Stimulated activated CD4-positive, alpha-beta T cell treated with anti-CD3 and anti-CD28 coated beads, Interleukin-1b, Interleukin-23, amount 100 ng/mL, for 1 hour (primary cell): ENCODE measurements around the gene PHF14.
"Not testable (repeated sequence)": the region's sequence is repeated elsewhere in the genome, so short reads cannot be mapped to it uniquely, and the experiment has no call there.

Experiments used
- DNase-seq, 2 donors: peaks; one replicate each; pipeline ENCODE4 v3.0.0-alpha.2; 2020; ENCODE audit warnings: low read depth in 2 of 2

Gene PHF14, protein sequence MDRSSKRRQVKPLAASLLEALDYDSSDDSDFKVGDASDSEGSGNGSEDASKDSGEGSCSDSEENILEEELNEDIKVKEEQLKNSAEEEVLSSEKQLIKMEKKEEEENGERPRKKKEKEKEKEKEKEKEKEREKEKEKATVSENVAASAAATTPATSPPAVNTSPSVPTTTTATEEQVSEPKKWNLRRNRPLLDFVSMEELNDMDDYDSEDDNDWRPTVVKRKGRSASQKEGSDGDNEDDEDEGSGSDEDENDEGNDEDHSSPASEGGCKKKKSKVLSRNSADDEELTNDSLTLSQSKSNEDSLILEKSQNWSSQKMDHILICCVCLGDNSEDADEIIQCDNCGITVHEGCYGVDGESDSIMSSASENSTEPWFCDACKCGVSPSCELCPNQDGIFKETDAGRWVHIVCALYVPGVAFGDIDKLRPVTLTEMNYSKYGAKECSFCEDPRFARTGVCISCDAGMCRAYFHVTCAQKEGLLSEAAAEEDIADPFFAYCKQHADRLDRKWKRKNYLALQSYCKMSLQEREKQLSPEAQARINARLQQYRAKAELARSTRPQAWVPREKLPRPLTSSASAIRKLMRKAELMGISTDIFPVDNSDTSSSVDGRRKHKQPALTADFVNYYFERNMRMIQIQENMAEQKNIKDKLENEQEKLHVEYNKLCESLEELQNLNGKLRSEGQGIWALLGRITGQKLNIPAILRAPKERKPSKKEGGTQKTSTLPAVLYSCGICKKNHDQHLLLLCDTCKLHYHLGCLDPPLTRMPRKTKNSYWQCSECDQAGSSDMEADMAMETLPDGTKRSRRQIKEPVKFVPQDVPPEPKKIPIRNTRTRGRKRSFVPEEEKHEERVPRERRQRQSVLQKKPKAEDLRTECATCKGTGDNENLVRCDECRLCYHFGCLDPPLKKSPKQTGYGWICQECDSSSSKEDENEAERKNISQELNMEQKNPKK

DNA sequence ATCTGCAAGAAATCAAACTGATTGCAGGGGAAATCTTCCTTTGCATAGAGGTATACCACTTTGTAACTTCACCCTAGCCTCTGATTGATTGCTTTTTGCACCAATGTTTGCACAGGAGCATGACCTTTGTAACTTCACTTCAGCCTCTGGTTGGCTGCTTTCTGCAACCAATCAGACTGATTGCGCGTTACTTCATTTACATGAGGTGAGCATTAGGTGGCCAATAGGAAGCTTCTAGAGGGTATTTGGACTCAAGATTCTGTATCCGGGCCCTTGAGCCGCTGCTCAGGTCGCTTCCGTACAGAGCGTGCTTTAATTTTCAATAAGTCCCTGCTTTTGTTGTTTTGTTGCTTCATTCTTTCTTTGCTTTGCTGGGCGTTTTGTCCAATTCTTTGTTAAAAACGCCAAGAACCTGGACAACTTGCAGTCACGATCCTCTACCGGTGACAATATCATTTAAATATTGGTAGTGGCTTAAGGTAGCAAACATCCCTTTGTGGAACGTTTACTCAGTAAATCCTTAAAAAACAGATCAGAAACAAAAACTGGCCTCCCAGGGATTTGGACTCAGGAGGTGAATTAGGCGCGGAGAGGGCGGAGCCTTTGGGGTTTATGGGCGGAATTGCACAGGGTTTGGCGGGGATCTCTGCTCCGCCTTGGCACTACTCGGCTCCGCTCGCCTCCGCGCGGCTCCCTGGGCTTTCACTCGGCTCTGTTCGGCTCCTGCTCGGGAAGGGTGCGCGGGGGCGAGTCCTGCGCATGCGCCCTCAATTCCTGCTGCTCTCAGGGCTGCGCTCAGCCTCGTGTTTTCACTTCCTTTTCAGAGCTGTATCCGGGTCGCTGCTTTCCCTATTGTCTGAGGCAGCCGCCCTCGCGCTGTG is at the start of gene PHF14:
PHF14 (plus strand) TSS at position 812 of the 881 bp plus-strand sequence. CDS start 452 bp downstream, outside the sequence.
- peak; percentile 82 to 85 for DNase-seq

DNA sequence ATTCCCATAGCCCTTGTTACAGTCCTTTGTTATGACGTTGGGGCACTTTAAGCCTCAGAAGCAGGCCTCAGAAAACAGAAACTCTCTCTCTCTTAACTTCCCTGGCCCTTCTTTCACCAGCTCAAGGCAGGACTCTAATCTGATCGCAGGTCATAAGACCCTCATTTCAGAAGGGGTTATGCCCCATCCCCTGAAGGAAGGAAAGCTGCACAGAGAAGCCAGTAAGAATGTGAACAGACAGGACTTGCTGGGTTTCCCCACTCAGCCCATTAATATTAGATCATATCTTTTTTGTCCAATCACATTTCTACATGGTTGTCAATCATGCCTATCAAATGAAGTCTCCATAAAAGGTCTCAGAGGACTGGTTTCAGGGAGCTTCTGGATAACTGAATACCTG is 49.3 kb upstream of the PHF14 start:
- DNase-seq = no peak

DNA sequence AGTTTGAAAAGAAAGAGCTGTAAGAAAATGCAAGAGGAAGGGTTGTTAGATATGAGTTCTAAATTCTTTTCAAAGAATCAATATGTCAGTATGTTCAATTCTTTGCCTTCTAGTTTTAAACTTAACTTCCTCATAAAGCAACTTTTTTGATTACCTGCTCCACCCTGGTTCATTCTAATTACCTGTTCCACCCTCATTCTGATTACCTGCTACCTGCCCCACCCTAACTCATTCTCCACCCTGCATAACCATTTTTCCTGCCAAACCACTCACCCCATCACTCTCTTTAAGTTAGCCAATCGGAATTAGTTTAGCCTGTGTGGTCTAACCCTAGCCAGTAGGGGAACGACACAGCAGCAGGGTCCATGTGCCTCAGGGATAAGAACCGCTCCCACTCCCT is 45.5 kb upstream of the PHF14 start:
- not testable (repeated sequence) for DNase-seq

DNA sequence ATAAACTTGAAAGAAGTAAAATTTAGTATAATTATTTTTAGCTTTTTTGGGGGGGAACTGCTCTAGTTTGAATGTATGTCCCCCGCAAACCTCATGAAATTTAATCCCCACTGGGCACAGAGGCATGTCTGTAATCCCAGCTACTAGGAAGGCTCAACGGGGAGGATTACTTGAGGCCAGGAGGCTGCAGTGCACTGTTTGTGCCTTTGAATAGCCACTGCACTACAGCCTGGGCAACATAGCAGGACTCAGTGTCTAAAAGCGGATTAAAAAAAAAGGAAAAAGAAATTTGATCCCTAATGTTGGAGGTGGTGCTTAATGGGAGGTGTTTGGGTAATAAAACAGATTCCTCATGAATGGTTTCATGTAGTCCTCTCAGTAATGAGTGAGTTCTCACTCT is 43.1 kb upstream of the PHF14 start:
- no peak for DNase-seq

DNA sequence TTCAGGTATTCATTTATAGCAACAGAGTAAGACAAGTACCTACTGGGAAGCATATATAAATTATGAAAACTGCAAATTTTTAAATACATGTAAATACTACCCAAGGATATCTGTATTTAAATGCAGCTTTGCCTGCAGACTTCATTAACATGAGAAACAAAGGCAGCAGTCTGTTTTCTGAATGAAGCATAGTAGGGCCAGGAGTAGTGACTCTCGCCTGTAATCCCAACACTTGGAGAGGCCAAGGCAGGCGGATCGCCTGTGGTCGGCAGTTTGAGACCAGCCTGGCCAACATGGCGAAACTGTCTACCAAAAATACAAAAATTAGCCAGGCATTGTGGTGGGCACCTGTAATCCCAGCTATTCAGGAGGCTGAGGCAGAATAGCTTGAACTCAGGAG is 42.5 kb upstream of the PHF14 start:
- DNase-seq = no peak

DNA sequence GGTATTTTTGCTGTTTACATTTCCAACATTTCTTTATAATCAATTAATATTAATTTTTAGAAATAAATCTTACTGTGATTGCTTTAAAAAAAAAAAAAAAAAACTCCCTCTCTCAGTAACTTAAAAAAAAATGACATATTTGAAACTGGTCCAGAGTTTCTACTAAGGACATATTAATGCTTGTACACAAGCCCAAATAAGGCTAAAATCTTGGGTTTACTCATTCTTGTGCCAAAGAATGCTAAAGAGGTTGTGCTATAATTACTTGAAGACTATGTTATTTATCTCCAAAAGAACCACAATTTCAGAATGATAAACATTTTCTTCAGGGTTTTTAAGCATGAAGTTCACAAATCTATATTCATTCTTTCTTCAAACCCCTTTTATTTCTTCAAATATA is 39.4 kb upstream of the PHF14 start:
- DNase-seq = no peak

DNA sequence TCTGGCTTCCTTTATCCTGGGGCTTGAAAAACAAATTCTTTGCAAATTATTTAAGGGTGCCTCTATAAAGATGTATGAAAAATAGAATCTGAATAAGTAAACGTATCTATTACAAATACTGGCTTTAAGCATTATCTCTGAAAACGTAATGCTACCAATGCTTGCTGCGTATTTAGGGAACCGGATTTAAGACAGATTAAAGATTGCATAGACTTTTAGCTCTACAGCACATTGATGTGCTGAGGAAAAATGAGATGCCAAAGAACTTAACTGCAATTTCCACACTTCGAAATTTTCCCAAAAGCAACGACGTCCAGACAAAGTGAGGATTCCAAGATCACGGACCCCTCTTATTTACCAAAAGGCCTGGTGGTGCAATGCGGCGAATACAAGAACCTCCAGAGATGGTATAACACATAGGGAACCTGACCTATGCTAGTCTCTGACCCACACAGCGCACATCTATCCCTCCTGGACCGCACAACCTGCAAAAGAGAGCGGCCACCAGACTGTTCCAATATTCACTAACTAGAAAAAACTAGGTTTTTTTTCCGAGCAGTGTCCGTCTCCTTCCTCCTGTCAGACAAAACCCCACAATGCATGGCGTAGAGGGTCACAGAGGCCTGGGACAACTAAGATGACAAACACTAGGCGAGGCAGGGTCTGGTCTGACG is 34.3 kb upstream of the PHF14 start:
- DNase-seq = no peak

DNA sequence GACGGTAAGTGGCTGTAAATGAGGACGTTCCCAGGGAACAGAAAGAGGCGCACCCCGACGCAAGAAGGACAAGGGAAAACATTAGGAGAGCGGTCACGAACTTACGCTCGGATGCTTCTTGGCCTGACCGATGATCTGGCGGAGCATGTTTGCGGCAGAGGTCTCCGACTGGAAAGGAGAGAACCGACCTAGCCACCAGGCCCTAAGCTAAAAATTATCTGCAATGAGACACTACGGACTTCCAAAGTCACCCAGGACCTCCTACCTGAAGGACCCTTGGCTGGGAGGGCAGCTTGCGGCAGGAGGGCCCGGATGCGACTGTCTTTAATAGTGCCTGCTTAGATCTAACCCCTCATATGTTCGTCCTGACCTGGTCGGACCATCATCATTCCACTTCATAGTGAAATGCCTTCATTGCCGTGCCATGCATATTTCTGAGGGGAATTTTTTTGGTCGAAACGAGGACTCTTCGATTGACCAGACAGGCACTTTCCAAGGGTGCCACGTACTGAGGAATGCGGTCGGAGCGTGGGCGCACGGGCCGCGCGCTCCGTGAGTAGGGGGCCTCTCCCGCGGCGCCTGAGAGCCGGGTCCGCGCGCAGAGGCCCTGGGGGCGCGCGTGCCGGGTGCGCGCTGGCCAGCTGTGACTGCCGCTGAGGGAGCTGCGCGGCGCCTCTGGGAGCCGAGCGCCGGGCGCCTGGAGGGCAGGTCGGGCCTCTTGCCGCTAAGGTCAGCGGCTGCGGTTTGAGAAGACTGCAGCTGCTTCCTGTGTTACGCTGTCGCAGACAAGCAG is 33.6 kb upstream of the PHF14 start:
- peak; percentile 60 to 76 for DNase-seq

DNA sequence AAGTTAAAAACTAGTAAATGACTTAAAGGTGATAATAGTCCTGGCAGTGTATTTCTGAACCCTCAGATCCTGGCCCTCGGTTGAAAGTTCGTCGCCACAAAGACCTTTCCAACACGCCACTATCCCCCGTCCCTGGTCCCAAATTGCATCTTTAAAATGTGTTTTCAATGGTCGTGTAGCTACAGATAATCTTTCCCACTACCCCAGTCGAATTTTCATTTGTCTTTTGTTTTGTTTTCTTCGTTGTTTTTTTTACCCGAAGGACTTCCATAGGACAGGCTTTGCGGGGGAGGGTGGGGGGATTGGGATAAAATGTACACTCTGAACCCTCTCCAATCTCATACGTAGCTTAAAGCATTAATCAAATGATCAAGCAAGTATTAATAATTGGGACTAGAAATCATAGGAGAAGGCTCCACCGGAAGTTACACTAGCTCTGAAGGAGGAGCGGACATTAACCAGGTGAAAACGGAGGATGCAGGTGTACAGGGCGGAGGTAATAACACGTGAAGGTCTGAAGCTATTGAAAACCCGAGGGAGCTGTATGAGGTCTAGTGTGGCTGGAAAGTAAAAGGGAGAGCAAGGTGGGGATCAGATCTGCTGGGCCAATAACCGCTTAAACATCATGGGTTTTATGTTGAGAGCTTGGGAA is 32.8 kb upstream of the PHF14 start:
- DNase-seq = no peak

DNA sequence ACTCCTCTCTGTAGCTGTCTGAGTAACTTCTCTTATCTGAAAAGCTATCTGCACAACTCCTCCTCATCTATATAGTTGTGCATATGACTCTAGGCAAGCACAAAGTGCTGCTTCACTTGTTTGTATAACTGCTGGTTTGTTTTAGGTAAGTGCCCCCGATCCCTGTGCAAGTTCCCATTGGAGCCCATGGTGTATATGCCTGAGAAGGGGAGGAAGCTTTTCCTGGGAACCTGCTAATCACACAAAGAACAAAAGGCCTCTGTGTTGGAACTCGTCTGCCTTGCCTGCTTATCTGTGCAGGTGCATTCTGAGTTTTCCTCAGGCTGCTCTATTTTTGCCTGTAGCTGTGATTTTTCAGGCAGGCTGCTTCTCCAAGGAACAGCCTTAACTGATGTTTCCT is 23.2 kb upstream of the PHF14 start:
- DNase-seq = no peak

DNA sequence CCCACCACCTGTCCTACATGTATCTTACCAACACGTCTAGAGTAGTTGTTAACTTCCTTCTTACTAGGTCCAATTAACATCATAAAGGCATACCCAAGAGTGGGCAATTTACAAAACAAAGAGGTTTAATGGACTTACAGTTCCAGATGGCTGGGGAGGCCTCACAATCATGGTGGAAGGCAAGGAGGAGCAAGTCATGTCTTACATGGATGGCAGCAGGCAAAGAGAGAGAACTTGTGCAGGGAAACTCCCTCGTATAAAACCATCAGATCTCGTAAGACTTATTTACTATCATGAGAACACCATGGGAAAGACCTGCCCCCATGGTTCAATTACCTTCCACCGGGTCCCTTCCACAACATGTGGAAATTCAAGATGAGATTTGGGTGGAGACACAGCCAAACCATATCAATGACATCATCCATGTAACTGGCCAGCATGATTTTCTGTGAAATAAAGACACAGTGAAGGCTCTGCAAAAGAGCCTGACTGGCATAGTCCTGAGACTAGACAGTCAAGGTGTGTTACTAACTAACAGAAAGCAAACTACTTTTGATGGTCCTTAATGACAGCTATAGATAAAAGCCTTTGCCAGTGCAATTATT is 22.6 kb upstream of the PHF14 start:
- not testable (repeated sequence) for DNase-seq

DNA sequence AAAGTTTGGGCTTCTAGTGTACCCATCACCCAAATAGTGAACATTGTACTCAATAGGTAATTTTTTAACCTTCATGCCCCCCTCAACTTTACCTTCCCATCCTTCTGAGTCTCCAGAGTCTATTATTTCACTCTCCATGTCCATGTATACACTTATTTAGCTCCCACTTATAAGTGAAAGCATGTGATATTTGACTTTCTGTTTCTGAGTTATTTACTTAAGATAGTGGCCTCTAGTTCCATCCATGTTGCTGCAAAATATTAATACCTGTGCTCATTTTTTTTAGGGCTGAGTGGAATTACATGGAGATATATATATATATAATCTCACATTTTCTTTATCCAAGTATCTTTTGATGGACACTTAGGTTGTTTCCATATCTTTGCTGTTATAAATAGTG is 21.1 kb upstream of the PHF14 start:
- DNase-seq = no peak

DNA sequence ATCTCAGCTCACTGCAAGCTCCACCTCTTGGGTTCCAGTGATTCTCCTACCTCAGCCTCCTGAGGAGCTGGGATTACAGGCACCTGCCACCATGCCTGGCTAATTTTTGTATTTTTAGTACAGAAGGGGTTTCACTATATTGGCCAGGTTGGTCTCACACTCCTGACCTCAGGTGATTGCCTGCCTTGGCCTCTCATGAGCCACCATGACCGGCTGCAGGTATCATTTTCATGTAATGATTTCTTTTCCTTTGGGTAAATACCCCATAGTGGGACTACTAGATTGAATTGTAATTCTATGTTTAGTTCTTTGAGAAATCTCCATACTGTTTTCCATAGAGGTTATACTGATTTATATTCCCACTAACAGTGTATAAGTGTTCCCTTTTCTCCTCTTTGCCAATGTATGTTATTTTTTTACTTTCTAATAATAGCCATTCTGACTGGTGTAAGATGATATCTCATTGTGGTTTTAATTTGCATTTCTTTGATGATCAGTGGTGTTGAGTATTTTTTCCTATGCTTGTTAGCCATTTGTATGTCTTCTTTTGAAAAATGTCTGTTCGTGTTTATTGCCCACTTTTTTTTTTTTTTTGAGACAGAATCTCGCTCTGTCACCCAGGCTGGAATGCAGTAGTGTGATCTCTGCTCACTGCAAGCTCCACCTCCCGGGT is 20.5 kb upstream of the PHF14 start:
- not testable (repeated sequence) for DNase-seq

DNA sequence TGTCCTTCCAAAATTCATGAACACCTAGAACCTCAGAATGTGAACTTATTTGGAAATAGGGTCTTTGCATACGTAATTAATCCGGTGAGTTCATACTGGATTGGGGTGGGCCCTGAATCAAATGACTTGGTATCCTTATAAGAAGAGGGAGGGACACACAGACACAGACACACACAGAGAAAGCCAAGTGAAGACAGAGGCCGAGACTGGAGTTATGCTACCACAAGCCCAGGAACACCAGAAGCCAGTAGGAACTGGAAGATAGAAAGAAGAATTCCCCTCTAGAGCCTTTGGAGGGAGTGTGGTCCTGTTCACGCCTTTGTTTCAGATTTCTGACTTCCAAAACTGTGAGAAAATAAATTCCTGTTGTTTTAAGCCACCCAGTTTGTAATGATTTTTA is 17.1 kb upstream of the PHF14 start:
- no peak for DNase-seq

DNA sequence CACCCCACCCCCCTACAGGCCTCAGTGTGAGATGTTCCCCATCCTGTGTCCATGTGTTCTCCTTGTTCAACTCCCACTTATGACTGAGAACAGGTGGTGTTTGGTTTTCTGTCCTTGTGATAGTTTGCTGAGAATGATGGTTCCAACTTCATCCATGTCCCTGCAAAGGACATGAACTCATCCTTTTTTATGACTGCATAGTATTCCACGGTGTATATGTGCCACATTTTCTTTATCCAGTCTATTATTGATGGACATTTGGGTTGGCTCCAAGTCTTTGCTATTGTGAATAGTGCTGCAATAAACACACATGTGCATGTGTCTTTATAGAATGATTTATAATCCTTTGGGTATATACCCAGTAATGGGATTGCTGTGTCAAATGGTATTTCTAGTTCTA is 13.4 kb upstream of the PHF14 start:
- not testable (repeated sequence) for DNase-seq

DNA sequence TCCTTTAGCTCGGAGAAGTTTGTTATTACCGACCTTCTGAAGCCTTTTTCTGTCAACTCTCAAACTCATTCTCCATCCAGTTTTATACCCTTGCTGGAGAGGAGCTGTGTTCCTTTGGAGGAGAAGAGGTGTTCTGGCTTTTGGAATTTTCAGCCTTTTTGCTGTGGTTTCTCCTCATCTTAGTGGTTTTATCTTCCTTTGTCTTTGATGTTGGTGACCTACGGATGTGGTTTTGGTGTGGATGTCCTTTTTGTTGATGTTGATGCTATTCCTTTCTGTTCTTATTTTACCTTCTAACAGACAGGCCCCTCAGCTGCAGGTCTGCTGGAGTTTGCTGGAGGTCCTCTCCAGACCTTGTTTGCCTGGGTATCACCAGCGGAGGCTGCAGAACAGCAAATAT is 8.7 kb upstream of the PHF14 start:
- DNase-seq = not testable (repeated sequence)

DNA sequence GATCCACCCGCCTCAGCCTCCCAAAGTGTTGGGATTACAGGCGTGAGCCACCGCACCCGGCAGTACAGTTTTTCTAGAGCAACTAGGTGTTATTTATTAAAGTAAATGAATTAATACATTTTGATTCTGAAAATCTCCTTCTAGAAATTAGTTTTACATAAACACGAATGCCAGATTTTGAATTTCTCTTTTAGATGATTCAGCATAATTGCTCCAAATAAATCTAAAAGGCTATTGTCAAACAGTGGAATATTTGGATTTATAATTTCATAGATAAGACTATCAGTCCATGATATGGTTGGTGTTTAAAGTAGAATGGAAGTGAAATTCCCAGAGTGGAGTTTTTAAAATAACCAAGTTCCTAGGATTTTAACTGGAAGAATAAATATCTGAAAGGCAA is 1.5 kb upstream of the PHF14 start:
- DNase-seq = no peak

DNA sequence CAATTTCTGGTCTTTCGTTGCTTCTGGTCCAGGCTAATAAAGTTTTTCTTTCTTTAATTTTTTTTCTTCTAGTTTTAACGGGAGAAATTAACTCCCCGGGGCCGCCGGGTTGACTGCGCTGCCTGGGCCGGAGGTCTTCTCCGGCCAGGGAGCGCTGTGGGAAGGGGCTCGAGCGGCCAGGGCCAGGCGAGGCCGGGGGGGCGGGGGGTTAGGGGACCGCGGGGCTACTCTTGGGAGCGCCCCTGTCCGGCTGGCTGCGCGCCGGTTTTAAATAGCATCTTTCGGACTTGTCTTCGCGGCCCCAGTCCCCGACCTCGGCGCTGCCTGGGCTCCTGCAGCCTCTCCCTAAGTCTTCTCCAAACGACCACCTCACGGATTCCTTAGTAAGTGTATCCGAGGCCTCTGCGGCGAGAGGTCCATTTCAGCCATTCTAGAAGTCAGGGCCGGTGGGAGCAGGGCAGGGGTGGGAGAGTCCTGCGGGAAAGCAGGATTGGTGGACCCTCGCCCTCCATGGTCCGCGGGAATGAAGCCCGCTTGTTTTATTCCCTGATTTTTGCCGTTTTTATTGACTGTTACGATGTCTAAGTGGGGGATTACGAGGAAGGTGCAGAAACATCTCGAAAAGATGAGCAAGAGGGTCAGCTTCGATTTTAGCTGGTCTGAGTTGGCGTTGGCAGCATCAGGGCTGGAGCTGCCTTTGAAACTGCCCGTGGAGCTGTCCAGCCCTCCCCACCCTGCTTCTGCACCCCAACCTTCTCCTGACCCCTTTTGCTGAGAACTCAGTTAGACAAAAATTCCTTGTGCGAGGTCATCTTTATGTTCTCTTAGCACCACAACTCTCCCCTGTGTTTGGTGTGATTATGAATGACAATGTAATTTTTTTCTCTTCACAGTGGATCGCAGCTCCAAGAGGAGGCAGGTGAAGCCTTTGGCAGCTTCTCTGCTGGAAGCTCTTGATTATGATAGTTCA is 555 bp downstream of the PHF14 start:
- no peak for DNase-seq
